Neural crest cell (in vitro differentiated cells): ENCODE measurements around the gene SLC17A8. TPM values are rescaled to one million over a fixed set of nuclear protein-coding genes. Genes with fewer than 3 reads are reported as not detected.
"Not testable (repeated sequence)": the region's sequence is repeated elsewhere in the genome, so short reads cannot be mapped to it uniquely, and the experiment has no call there.

ENCODE experiments used
- DNase-seq: peaks from one replicate; pipeline ENCODE4 v3.0.0; 2021; ENCODE audit warnings: low read depth, mixed read lengths, low spot score
- H3K27ac Mint-ChIP-seq: one replicate; pipeline ENCODE4 v1.8.0; 2021; ENCODE audit warnings: mild to moderate bottlenecking, mixed read lengths; ENCODE audit not compliant: unreplicated experiment
- H3K27me3 Mint-ChIP-seq: 2 replicates; pipeline ENCODE4 v1.8.0; 2021; ENCODE audit warnings: low read depth, mild to moderate bottlenecking, mixed read lengths
- H3K36me3 Mint-ChIP-seq: 2 replicates; pipeline ENCODE4 v1.8.0; 2021; ENCODE audit warnings: low read depth, mild to moderate bottlenecking, mixed read lengths
- H3K4me1 Mint-ChIP-seq: 2 replicates; pipeline ENCODE4 v1.8.0; 2021; ENCODE audit warnings: mixed read lengths
- H3K4me3 Mint-ChIP-seq: one replicate; pipeline ENCODE4 v1.8.0; 2021; ENCODE audit warnings: mild to moderate bottlenecking, mixed read lengths
- H3K9me3 Mint-ChIP-seq: 2 replicates; pipeline ENCODE4 v1.8.0; 2021; ENCODE audit warnings: mixed read lengths
- CTCF ChIP-seq: fragments of 200-600 bp; sonication (generic); conservative IDR thresholded peaks from 2 replicates; pipeline ENCODE4 v1.5.0; 2021; ENCODE audit warnings: antibody characterized with exemption, mild to moderate bottlenecking
- long read RNA-seq: library from polyadenylated mRNA; unstranded; transcript quantifications from one replicate; pipeline ENCODE4 v2.0.0, GENCODE V29; 2020
- total RNA-seq: library from RNA; stranded (reverse); gene quantifications from 2 replicates; pipeline ENCODE4 v1.2.1, GENCODE V29; 2021

Gene SLC17A8
- not detected in 2 replicates for total RNA-seq
- long read RNA-seq, result 0 reads

- DNase-seq, result peak; percentile 19
- H3K9me3 Mint-ChIP-seq, result no peaks in the 10 kb centered on the region
- no peak for TF ChIP-seq CTCF
- H3K4me3 Mint-ChIP-seq, result no peak within 1 kb of the TSS
- peak within 1 kb of the TSS; percentile 47 for H3K27ac Mint-ChIP-seq
- H3K4me1 Mint-ChIP-seq, result peaks cover 15% of the 10 kb centered on the region
- no peaks in the 10 kb centered on the region for H3K36me3 Mint-ChIP-seq
- H3K27me3 Mint-ChIP-seq, result peaks cover 6% of the 10 kb centered on the region
Observed at GRCh38 chr12:100356644-100357223, at the start of gene SLC17A8. TSS of gene SLC17A8 (plus strand) at chr12:100357074. CDS start at chr12:100357392, 318 bp downstream.

- peaks cover 65% of the 10 kb centered on the region for H3K36me3 Mint-ChIP-seq
- H3K27ac Mint-ChIP-seq, DNase-seq, H3K27me3 Mint-ChIP-seq, H3K4me1 Mint-ChIP-seq, H3K4me3 Mint-ChIP-seq: not testable (repeated sequence)
- peaks cover 16% of the 10 kb centered on the region for H3K9me3 Mint-ChIP-seq
Observed at GRCh38 chr12:100308138-100308537, 48.7 kb upstream of the SLC17A8 start.

GRCh38 chr12:100311317-100311716 is 45.6 kb upstream of the SLC17A8 start:
- Mint-ChIP-seq H3K27ac (no peak overlapping the region), H3K4me3 (no peak overlapping the region), H3K36me3 (peaks cover 34% of the 10 kb centered on the region), H3K4me1 (no peaks in the 10 kb centered on the region), H3K9me3 (peaks cover 4% of the 10 kb centered on the region), H3K27me3 (no peaks in the 10 kb centered on the region)
- DNase-seq, result no peak
- TF ChIP-seq CTCF, result no peak

- no peak for DNase-seq
- Mint-ChIP-seq H3K4me3 (no peak overlapping the region), H3K36me3 (peaks cover 15% of the 10 kb centered on the region), H3K9me3 (no peaks in the 10 kb centered on the region), H3K27me3 (no peaks in the 10 kb centered on the region), H3K4me1 (no peaks in the 10 kb centered on the region), H3K27ac (no peak overlapping the region)
- no peak for TF ChIP-seq CTCF
Observed at GRCh38 chr12:100317371-100317770, 39.5 kb upstream of the SLC17A8 start.

- no peak for DNase-seq
- Mint-ChIP-seq H3K27me3 (no peaks in the 10 kb centered on the region), H3K27ac (no peak overlapping the region), H3K4me3 (no peak overlapping the region), H3K9me3 (no peaks in the 10 kb centered on the region), H3K36me3 (peaks cover 15% of the 10 kb centered on the region), H3K4me1 (no peaks in the 10 kb centered on the region)
- TF ChIP-seq CTCF, result no peak
Observed at GRCh38 chr12:100324498-100324897, 32.4 kb upstream of the SLC17A8 start.

- Mint-ChIP-seq H3K4me3 (no peak overlapping the region), H3K36me3 (peaks cover 14% of the 10 kb centered on the region), H3K27ac (no peak overlapping the region), H3K27me3 (no peaks in the 10 kb centered on the region), H3K9me3 (no peaks in the 10 kb centered on the region), H3K4me1 (no peaks in the 10 kb centered on the region)
- DNase-seq, result no peak
- no peak for TF ChIP-seq CTCF
Observed at GRCh38 chr12:100326208-100326607, 30.7 kb upstream of the SLC17A8 start.
